ENCODE data around the gene PLPPR5.
A peak's percentile ranks its signal among the peaks of the same experiment; 100 is the strongest.

PLPPR5 gene

GRCh38 chr1:98947071-98947470 is 57.6 kb downstream of the PLPPR5 start:
- H3K4me3 ChIP-seq (ENCODE audit: low read depth, low read length) = no peak overlapping the region
- in situ Hi-C loops (cut with HindIII; ENCODE audit: low pct_ligation_motif_present, low sequenced_read_pairs) = no loop called here
- no peaks in the 10 kb centered on the region for H3K27me3 ChIP-seq (replicated peaks)
- no peak overlapping the region for H3K27ac ChIP-seq
- DNase-seq = no peak
- TF ChIP-seq, protein P1, sequence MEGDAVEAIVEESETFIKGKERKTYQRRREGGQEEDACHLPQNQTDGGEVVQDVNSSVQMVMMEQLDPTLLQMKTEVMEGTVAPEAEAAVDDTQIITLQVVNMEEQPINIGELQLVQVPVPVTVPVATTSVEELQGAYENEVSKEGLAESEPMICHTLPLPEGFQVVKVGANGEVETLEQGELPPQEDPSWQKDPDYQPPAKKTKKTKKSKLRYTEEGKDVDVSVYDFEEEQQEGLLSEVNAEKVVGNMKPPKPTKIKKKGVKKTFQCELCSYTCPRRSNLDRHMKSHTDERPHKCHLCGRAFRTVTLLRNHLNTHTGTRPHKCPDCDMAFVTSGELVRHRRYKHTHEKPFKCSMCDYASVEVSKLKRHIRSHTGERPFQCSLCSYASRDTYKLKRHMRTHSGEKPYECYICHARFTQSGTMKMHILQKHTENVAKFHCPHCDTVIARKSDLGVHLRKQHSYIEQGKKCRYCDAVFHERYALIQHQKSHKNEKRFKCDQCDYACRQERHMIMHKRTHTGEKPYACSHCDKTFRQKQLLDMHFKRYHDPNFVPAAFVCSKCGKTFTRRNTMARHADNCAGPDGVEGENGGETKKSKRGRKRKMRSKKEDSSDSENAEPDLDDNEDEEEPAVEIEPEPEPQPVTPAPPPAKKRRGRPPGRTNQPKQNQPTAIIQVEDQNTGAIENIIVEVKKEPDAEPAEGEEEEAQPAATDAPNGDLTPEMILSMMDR (IDR thresholded peaks at IDR 0.05; ENCODE audit: low read depth, low read length, missing control alignments) = no peak
- H3K36me3 ChIP-seq (replicated peaks) = no peaks in the 10 kb centered on the region

DNA sequence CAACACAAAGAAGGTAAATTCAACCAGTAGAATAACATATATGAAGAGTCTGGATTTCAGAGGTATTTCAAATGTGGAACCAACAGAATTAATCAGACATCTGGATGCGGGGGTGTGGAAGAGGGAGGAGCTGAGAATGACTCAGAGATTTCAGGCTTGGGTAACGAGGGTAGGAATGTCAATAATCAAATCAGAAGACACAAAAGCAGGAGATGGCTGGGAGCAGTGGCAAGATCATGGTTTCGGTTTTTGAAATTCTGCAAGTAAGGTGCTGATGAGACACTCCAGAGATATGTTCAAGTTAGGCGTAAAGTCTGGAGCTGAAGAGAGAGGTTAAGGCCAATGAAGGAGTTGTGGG is 64.0 kb downstream of the PLPPR5 start:
- in situ Hi-C loops (cut with HindIII; ENCODE audit: low pct_ligation_motif_present, low sequenced_read_pairs) = no loop called here
- no peak overlapping the region for H3K4me3 ChIP-seq (ENCODE audit: low read depth, low read length)
- H3K36me3 ChIP-seq (replicated peaks) = no peaks in the 10 kb centered on the region
- H3K27me3 ChIP-seq (replicated peaks) = no peaks in the 10 kb centered on the region
- no peak overlapping the region for H3K27ac ChIP-seq
- TF ChIP-seq, protein P1 (IDR thresholded peaks at IDR 0.05; ENCODE audit: low read depth, low read length, missing control alignments) = no peak
- DNase-seq = peak; percentile 69

DNA sequence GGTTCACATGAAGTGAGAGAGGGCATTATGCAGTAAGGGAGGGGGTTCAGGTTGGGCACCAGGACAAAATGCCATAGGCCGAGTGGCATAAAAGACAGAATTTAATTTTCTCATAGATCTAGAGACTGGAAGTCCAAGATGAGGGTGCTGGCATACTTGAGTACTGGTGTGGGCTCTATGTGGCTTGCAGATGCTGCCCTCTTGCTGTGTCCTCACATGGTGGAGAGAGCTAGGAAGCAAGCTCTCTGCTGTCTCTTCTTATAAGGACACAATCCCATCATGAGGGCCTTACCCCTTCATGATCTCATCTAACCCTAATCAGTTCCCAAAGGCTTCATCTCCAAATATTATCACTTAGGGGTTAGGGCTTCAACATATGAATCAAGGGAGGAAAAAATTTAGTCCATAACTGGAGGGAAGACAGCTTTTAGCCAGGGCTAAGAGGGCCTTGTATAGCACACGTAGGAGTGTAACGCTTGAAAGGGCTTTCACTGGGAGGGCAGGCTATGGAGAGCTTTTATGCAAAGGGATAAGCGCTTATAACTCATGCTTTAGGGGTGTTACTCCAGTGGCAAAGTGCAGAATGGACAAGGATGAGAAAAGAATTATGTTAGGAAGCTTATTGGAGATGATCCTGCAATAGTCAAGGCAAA is 64.5 kb downstream of the PLPPR5 start:
- no peaks in the 10 kb centered on the region for H3K36me3 ChIP-seq (replicated peaks)
- in situ Hi-C loops (cut with HindIII; ENCODE audit: low pct_ligation_motif_present, low sequenced_read_pairs) = no loop called here
- TF ChIP-seq, protein P1 (IDR thresholded peaks at IDR 0.05; ENCODE audit: low read depth, low read length, missing control alignments) = no peak
- no peak for DNase-seq
- no peaks in the 10 kb centered on the region for H3K27me3 ChIP-seq (replicated peaks)
- H3K4me3 ChIP-seq (ENCODE audit: low read depth, low read length) = no peak overlapping the region
- H3K27ac ChIP-seq = no peak overlapping the region

DNA sequence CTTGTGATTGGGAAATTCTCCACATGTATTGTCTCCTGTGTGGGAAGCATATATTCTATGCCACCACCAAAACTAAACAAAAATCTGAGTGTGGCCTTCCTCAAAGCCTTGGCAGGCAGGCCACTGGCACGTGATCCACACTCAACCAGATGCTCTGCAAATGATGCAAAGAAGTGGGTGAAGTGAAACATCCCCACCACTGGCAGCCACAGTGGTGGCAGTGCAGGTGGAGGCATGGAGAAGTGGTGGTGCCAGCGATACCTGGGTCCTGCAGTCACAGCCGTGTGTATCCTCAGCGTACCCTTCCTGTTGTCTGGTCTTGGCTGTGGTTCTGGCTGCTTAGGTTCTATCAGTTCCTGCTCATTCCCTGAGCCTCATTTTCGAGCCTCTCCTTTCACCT is 65.2 kb downstream of the PLPPR5 start:
- H3K27me3 ChIP-seq (replicated peaks) = no peaks in the 10 kb centered on the region
- H3K27ac ChIP-seq = no peak overlapping the region
- no peak for DNase-seq
- TF ChIP-seq, protein P1 (IDR thresholded peaks at IDR 0.05; ENCODE audit: low read depth, low read length, missing control alignments) = no peak
- no peaks in the 10 kb centered on the region for H3K36me3 ChIP-seq (replicated peaks)
- in situ Hi-C loops (cut with HindIII; ENCODE audit: low pct_ligation_motif_present, low sequenced_read_pairs) = no loop called here
- no peak overlapping the region for H3K4me3 ChIP-seq (ENCODE audit: low read depth, low read length)

- Histone ChIP-seq H3K27me3 (replicated peaks) (no peaks in the 10 kb centered on the region), H3K27ac (no peak overlapping the region), H3K4me3 (ENCODE audit: low read depth, low read length) (no peak overlapping the region), H3K36me3 (replicated peaks) (no peaks in the 10 kb centered on the region)
- in situ Hi-C loops (cut with HindIII; ENCODE audit: low pct_ligation_motif_present, low sequenced_read_pairs) = no loop called here
- TF ChIP-seq, protein P1 (IDR thresholded peaks at IDR 0.05; ENCODE audit: low read depth, low read length, missing control alignments) = no peak
- no peak for DNase-seq
Observed at GRCh38 chr1:98937347-98937746, 67.3 kb downstream of the PLPPR5 start.

GRCh38 chr1:98932184-98932583 is 72.5 kb downstream of the PLPPR5 start:
- DNase-seq = no peak
- Histone ChIP-seq H3K4me3 (ENCODE audit: low read depth, low read length) (no peak overlapping the region), H3K27ac (no peak overlapping the region), H3K36me3 (replicated peaks) (no peaks in the 10 kb centered on the region), H3K27me3 (replicated peaks) (no peaks in the 10 kb centered on the region)
- in situ Hi-C loops (cut with HindIII; ENCODE audit: low pct_ligation_motif_present, low sequenced_read_pairs) = no loop called here
- TF ChIP-seq, protein P1 (IDR thresholded peaks at IDR 0.05; ENCODE audit: low read depth, low read length, missing control alignments) = no peak
